K562 (cell line): Measurements from ENCODE around the gene SLC2A13.
"Not testable (repeated sequence)": the region's sequence is repeated elsewhere in the genome, so short reads cannot be mapped to it uniquely, and the experiment has no call there.

Experiments used
- POLR2A ChIP-seq: fragments of 450-650 bp; conservative IDR thresholded peaks from 2 replicates; pipeline ENCODE4 v1.6.1; 2016
- YY1 ChIP-seq, 3 experiments: IDR thresholded peaks; 2 replicates each; pipeline ENCODE4 v1.6.1; 2011; ENCODE audit warnings: low read length in 2 of 3, mild to moderate bottlenecking in 2 of 3, moderate library complexity in 2 of 3, borderline replicate concordance in 1 of 3, control low read depth in 1 of 3, low read depth in 1 of 3; ENCODE audit not compliant: insufficient read depth in 3 of 3, insufficient replicate concordance in 2 of 3, control insufficient read depth in 1 of 3, insufficient read length in 1 of 3; ENCODE audit errors: extremely low read depth in 1 of 3
- ZFP1 ChIP-seq: fragments of 450-650 bp; formaldehyde crosslinking; IDR thresholded peaks from 2 replicates; pipeline ENCODE4 v1.4.0; 2020; ENCODE audit warnings: mild to moderate bottlenecking, mixed read lengths

DNA sequence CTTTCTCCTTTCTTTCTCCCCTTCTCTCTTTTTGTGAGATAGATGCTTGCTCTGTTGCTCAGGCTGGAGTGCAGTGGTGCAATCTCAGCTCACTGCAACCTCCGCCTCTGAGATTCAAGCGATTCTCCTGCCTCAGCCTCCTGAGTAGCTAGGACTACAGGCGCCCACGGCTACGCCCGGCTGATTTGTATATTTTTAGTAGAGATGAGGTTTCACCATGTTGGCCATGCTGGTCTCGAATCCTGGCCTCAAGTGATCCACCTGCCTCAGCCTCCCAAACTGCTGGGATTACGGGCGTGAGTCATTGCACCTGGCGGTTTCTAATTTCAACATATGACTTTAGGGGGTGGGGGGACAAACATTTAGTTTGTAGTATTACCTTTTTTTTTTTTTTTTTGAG lies 293.4 kb downstream of the SLC2A13 start:
- TF ChIP-seq ZFP1 (CRISPR knock-in tag); YY1 (IDR thresholded peaks at IDR 0.05; ENCODE audit: borderline replicate concordance in 1 of 3, control insufficient read depth in 1 of 3, extremely low read depth in 1 of 3, insufficient read depth in 3 of 3, insufficient read length in 1 of 3, insufficient replicate concordance in 2 of 3, low read depth in 1 of 3, low read length in 2 of 3); POLR2A: not testable (repeated sequence)
